DOHH2 (cell line): ENCODE measurements around the gene CCDC51.

Experiments
- EZH2phosphoT487 ChIP-seq: fragments of 200-600 bp; sonication (generic); IDR thresholded peaks from 2 replicates; pipeline ENCODE4 v1.6.1; 2017; ENCODE audit warnings: borderline replicate concordance, mild to moderate bottlenecking, antibody characterized with exemption, low read length, moderate library complexity, mixed read lengths
- TF ChIP-seq, protein P1 (sequence below): fragments of 200-600 bp; sonication (generic); IDR thresholded peaks from one replicate; pipeline ENCODE4 v1.5.1; 2014; ENCODE audit warnings: antibody characterized with exemption, mild to moderate bottlenecking, low read depth, low read length; ENCODE audit not compliant: poor library complexity, severe bottlenecking

DNA sequence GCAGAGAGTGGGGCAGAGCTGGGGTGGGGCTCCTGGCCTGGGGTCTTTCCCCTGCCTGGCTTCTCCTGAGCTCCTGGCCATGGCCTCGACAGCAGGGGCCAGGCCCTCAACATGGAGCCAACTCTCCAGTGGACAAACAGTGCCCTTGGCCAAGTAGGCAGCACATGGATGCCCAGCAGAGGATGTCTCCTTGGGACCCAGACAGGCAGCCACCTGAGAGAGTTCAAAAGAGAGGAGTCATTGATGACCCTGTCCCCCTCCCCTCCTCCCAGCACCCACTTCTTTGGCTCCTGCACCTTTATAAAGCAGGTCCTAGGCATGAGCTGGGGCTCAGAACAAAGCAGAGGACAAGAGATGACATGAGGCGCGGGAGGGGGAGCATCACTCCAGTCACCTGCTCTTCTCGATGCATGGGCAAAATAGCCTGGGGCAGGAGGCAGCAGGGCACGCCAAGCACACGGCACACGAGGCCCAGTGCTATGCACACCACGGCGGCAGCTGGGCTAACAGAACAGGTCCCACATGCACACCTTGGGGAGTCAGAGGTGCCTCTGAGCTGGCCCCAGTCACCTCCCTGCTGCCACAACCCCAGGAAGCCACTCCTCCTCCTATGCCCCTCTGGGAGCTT, 36.6 kb upstream of the CCDC51 start:
- no peak for TF ChIP-seq EZH2phosphoT487
- TF ChIP-seq, protein P1, sequence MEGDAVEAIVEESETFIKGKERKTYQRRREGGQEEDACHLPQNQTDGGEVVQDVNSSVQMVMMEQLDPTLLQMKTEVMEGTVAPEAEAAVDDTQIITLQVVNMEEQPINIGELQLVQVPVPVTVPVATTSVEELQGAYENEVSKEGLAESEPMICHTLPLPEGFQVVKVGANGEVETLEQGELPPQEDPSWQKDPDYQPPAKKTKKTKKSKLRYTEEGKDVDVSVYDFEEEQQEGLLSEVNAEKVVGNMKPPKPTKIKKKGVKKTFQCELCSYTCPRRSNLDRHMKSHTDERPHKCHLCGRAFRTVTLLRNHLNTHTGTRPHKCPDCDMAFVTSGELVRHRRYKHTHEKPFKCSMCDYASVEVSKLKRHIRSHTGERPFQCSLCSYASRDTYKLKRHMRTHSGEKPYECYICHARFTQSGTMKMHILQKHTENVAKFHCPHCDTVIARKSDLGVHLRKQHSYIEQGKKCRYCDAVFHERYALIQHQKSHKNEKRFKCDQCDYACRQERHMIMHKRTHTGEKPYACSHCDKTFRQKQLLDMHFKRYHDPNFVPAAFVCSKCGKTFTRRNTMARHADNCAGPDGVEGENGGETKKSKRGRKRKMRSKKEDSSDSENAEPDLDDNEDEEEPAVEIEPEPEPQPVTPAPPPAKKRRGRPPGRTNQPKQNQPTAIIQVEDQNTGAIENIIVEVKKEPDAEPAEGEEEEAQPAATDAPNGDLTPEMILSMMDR = no peak
